GM12878 (cell line): Measurements from ENCODE around the gene SLC25A47. TPM values are rescaled to one million over a fixed set of nuclear protein-coding genes. Genes with fewer than 3 reads are reported as not detected.

ENCODE experiments used
- ATAC-seq: fragments of 200-7000 bp; cut with Tn5 transposase; 3 replicates; pipeline ENCODE4 v1.9.1; 2020; ENCODE audit warnings: mild to moderate bottlenecking, moderate library complexity
- BruUV-seq: library from RNA; stranded (reverse); fragments of 400-500 nt; replicated peaks from 2 replicates; lab custom pipeline; 2021; lab: Mats Ljungman, UMichigan
- CTCF ChIA-PET: fragments of 300-600 bp; sonication (Branson Sonifier 250); formaldehyde crosslinking; extraction: SDS; loops from one replicate; lab custom pipeline; 2021; ENCODE audit warnings: inconsistent platforms; lab: Yijun Ruan, JAX
- POLR2A ChIA-PET: fragments of 350-600 bp; formaldehyde crosslinking; extraction: SDS; loops from one replicate; lab custom pipeline; 2021; ENCODE audit warnings: inconsistent platforms; lab: Charles Lee
- RAD21 ChIA-PET: fragments of 300-600 bp; sonication (Branson Sonifier 250); formaldehyde crosslinking; loops from one replicate; lab custom pipeline; 2023; ENCODE audit warnings: antibody characterized with exemption; ENCODE audit not compliant: unreplicated experiment; lab: Charles Lee
- SMC1A ChIA-PET: fragments of 300-600 bp; sonication (Branson Sonifier 250); formaldehyde crosslinking; loops from one replicate; lab custom pipeline; 2023; ENCODE audit not compliant: unreplicated experiment, uncharacterized antibody; lab: Charles Lee
- DNase-seq: peaks from one replicate; pipeline ENCODE4 v3.0.0-alpha.2; 2011; ENCODE audit warnings: low read depth, low spot score
- FAIRE-seq: peaks from 3 replicates; lab custom pipeline; 2011; peaks lifted over from hg19 to GRCh38; lab: Jason Lieb, UNC
- H2AFZ ChIP-seq: 2 replicates; pipeline ENCODE4 v1.6.0; 2011; ENCODE audit warnings: low read depth, low read length, control low read depth; ENCODE audit not compliant: control insufficient read depth
- H3K27ac ChIP-seq: 2 replicates; pipeline ENCODE4 v1.5.1; 2011; ENCODE audit warnings: control low read depth; ENCODE audit not compliant: control insufficient read depth, insufficient read depth
- H3K27me3 ChIP-seq, 2 experiments: replicated peaks in 1 of 2; 2 replicates each; pipeline versions ENCODE4 v1.6.0 to v1.6.1; 2011; ENCODE audit warnings: low read length in 1 of 2; ENCODE audit not compliant: control insufficient read depth in 2 of 2, insufficient read depth in 2 of 2
- H3K36me3 ChIP-seq, 2 experiments: 2 replicates each; pipeline ENCODE4 v1.5.1; 2011; ENCODE audit warnings: low read length in 1 of 2; ENCODE audit not compliant: control insufficient read depth in 2 of 2, insufficient read depth in 2 of 2
- H3K4me1 ChIP-seq: 2 replicates; pipeline ENCODE4 v1.6.1; 2011; ENCODE audit warnings: mild to moderate bottlenecking, low read length, moderate library complexity, mixed read lengths; ENCODE audit not compliant: control insufficient read depth, insufficient read depth
- H3K4me2 ChIP-seq: 2 replicates; pipeline ENCODE4 v1.6.0; 2011; ENCODE audit warnings: control low read depth; ENCODE audit not compliant: control insufficient read depth, insufficient read depth
- H3K4me3 ChIP-seq: fragments of 200-600 bp; sonication (generic); 2 replicates; pipeline ENCODE4 v1.5.1; 2016
- H3K79me2 ChIP-seq: 2 replicates; pipeline ENCODE4 v1.6.0; 2011; ENCODE audit warnings: low read length; ENCODE audit not compliant: control insufficient read depth, insufficient read depth
- H3K9ac ChIP-seq: 2 replicates; pipeline ENCODE4 v1.8.0; 2011; ENCODE audit warnings: low read length, control low read depth, mixed read lengths; ENCODE audit not compliant: control insufficient read depth, insufficient read depth
- H3K9me3 ChIP-seq: replicated peaks from 3 replicates; pipeline ENCODE4 v1.5.1; 2011; ENCODE audit warnings: mild to moderate bottlenecking, low read length; ENCODE audit not compliant: control insufficient read depth, insufficient read depth
- H4K20me1 ChIP-seq: 2 replicates; pipeline ENCODE4 v1.6.0; 2011; ENCODE audit not compliant: control insufficient read depth, insufficient read depth
- ELK1 ChIP-seq: IDR thresholded peaks from 2 replicates; pipeline ENCODE4 v1.6.1; 2012; ENCODE audit warnings: low read depth, low read length, improper control_type of control experiment
- HDAC2 ChIP-seq: fragments of 200-600 bp; sonication (generic); IDR thresholded peaks from 2 replicates; pipeline ENCODE4 v1.6.1; 2017
- NR2F1 ChIP-seq: fragments of 450-650 bp; conservative IDR thresholded peaks from 2 replicates; pipeline ENCODE4 v1.6.1; 2017; ENCODE audit warnings: mild to moderate bottlenecking
- POLR2AphosphoS2 ChIP-seq: IDR thresholded peaks from 2 replicates; pipeline ENCODE4 v1.6.1; 2011; ENCODE audit warnings: low read depth, mild to moderate bottlenecking, low read length, improper control_type of control experiment, moderate library complexity
- RFX5 ChIP-seq: IDR thresholded peaks from 2 replicates; pipeline ENCODE4 v1.6.1; 2011; ENCODE audit warnings: low read depth, low read length, improper control_type of control experiment
- WRNIP1 ChIP-seq: IDR thresholded peaks from 2 replicates; pipeline ENCODE4 v1.6.1; 2011; ENCODE audit warnings: low read depth, low read length, improper control_type of control experiment, borderline replicate concordance
- WGBS: methylation state at CpG from one replicate; pipeline ENCODE4 v1.1.6; 2016; ENCODE audit warnings: low lambda C conversion rate; ENCODE audit not compliant: insufficient replicate concordance, insufficient coverage; ENCODE audit errors: missing lambda C conversion rate; 5-methylcytosine and 5-hydroxymethylcytosine counted together
- in situ Hi-C: fragments of 300-500 bp; cut with MboI; formaldehyde crosslinking; loops from 9 replicates; pipeline ENCODE4 v1.14.3; 2018; ENCODE audit warnings: mixed read lengths
- intact Hi-C: fragments of 100-400 bp; cut with micrococcal nuclease; formaldehyde crosslinking; loops from one replicate; pipeline ENCODE4 v1.14.2; 2022; ENCODE audit not compliant: unreplicated experiment
- polyA plus RNA-seq, 11 experiments: library from polyadenylated mRNA; depleted of rRNA in 4 of 11; unstranded in 6 of 11; stranded (reverse) in 5 of 11; fragments of >200 nt; fragmentation: Nextera tagmentation in 4 of 11; fragmentation: Illumina TruSeq in 1 of 11; extraction: Ambion mirVana in 4 of 11; extraction: Trizol in 1 of 11; gene quantifications; 1 replicate in 1 of 11; 2 replicates in 10 of 11; pipeline versions ENCODE4 v1.2.1 to v1.2.3, GENCODE V29; 2011 to 2016; ENCODE audit warnings: inconsistent platforms in 2 of 11, missing spikeins in 2 of 11, low read depth in 1 of 11
- total RNA-seq, 4 experiments: library from RNA; depleted of rRNA in 3 of 4; stranded (reverse); fragments of >200 nt in 3 of 4; fragmentation: Illumina TruSeq in 1 of 4; extraction: Trizol in 1 of 4; gene quantifications; 2 replicates each; pipeline versions ENCODE4 v1.2.1 to v1.2.3, GENCODE V29; 2013 to 2021
- TF ChIP-seq, protein P1 (sequence below): fragments of 450-650 bp; IDR thresholded peaks from 2 replicates; pipeline ENCODE4 v1.6.1; 2018; ENCODE audit warnings: mild to moderate bottlenecking, low read depth, moderate library complexity; ENCODE audit not compliant: partially characterized antibody

SLC25A47 gene
- total and polyA plus RNA-seq, 10 of the 15 experiments (the other 5 are each of a cell fraction or from before 2014, with no cell fraction given): 0.14 TPM; not detected in 9

GRCh38 chr14:100288382-100289185 lies 34.6 kb upstream of the SLC25A47 start:
- CTCF ChIA-PET: interaction anchor here (1.2 to 2.4 kb wide), 3 partner anchors 9 to 89 kb away, joined by 3 to 12 read pairs (median 3); no protein-coding TSS in a partner anchor
- Histone ChIP-seq H3K9me3 (no peaks in the 10 kb centered on the region), H3K4me1 (no peaks in the 10 kb centered on the region), H4K20me1 (no peaks in the 10 kb centered on the region), H3K36me3 (no peaks in the 10 kb centered on the region), H3K27me3 (no peaks in the 10 kb centered on the region), H3K27ac (no peak overlapping the region), H3K79me2 (no peaks in the 10 kb centered on the region), H3K4me3 (no peak overlapping the region), H3K4me2 (no peak overlapping the region), H2AFZ (no peak overlapping the region), H3K9ac (no peak overlapping the region)
- POLR2A ChIA-PET: interaction anchor here (0.6 kb wide), 1 partner anchor 53 kb away, joined by 8 read pairs; no protein-coding TSS in a partner anchor
- TF ChIP-seq RFX5: no peak
- TF ChIP-seq NR2F1: no peak
- TF ChIP-seq POLR2AphosphoS2: no peak
- no peak for TF ChIP-seq ELK1
- no peak for TF ChIP-seq WRNIP1
- no peak for TF ChIP-seq HDAC2
- TF ChIP-seq, protein P1, sequence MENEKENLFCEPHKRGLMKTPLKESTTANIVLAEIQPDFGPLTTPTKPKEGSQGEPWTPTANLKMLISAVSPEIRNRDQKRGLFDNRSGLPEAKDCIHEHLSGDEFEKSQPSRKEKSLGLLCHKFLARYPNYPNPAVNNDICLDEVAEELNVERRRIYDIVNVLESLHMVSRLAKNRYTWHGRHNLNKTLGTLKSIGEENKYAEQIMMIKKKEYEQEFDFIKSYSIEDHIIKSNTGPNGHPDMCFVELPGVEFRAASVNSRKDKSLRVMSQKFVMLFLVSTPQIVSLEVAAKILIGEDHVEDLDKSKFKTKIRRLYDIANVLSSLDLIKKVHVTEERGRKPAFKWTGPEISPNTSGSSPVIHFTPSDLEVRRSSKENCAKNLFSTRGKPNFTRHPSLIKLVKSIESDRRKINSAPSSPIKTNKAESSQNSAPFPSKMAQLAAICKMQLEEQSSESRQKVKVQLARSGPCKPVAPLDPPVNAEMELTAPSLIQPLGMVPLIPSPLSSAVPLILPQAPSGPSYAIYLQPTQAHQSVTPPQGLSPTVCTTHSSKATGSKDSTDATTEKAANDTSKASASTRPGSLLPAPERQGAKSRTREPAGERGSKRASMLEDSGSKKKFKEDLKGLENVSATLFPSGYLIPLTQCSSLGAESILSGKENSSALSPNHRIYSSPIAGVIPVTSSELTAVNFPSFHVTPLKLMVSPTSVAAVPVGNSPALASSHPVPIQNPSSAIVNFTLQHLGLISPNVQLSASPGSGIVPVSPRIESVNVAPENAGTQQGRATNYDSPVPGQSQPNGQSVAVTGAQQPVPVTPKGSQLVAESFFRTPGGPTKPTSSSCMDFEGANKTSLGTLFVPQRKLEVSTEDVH: no peak
- SMC1A ChIA-PET: no interaction called here
- ATAC-seq (no peak), DNase-seq (no peak), FAIRE-seq (no peak)
- RAD21 ChIA-PET: no interaction called here
- intact Hi-C loops (no loop called here), in situ Hi-C loops (loop anchor here (10.0 kb wide), 1 partner anchor 356 kb away; no protein-coding TSS in a partner anchor)
- WGBS: 74% methylated on average over 12 of the region's 12 CpGs
- no TSS peak for BruUV-seq
